HAP-1 (cell line): ENCODE results near the gene PCOLCE2.
A peak's percentile ranks its signal among the peaks of the same experiment; 100 is the strongest.

Source experiments
- DNase-seq, 2 experiments: peaks; one replicate each; pipeline ENCODE4 v3.0.0-alpha.2; 2016 to 2020; ENCODE audit warnings: low spot score in 2 of 2
- H3K27me3 ChIP-seq: fragments of 250-450 bp; sonication (Bioruptor Pico); 2 replicates; pipeline ENCODE4 v1.5.1; 2020; ENCODE audit warnings: low read depth, mild to moderate bottlenecking, moderate library complexity
- H3K36me3 ChIP-seq: fragments of 250-450 bp; sonication (Bioruptor Pico); replicated peaks from 2 replicates; pipeline ENCODE4 v1.5.1; 2020; ENCODE audit warnings: mild to moderate bottlenecking
- H3K4me1 ChIP-seq: fragments of 250-450 bp; sonication (Bioruptor Pico); 2 replicates; pipeline ENCODE4 v1.5.1; 2020; ENCODE audit warnings: mild to moderate bottlenecking
- H3K4me3 ChIP-seq: fragments of 250-450 bp; sonication (Bioruptor Pico); 2 replicates; pipeline ENCODE4 v1.5.1; 2020; ENCODE audit warnings: mild to moderate bottlenecking, moderate library complexity
- H3K9me3 ChIP-seq: fragments of 250-450 bp; sonication (Bioruptor Pico); 2 replicates; pipeline ENCODE4 v1.5.1; 2020; ENCODE audit warnings: mild to moderate bottlenecking, moderate library complexity
- in situ Hi-C: fragments of 300-500 bp; cut with MboI; formaldehyde crosslinking; loops from 3 replicates; pipeline ENCODE4 v1.14.3; 2020; ENCODE audit warnings: low sequenced_read_pairs, inconsistent platforms, mixed read lengths

PCOLCE2 gene

GRCh38 chr3:142801746-142802145 lies 87.1 kb downstream of the PCOLCE2 start:
- in situ Hi-C loops, result no loop called here

GRCh38 chr3:142796823-142797222 lies 92.1 kb downstream of the PCOLCE2 start:
- H3K9me3 ChIP-seq, result no peaks in the 10 kb centered on the region
- H3K27me3 ChIP-seq, result no peaks in the 10 kb centered on the region
- DNase-seq, result no peak
- no peaks in the 10 kb centered on the region for H3K36me3 ChIP-seq
- H3K4me3 ChIP-seq, result no peak overlapping the region
- H3K4me1 ChIP-seq, result peaks cover 4% of the 10 kb centered on the region
- in situ Hi-C loops, result no loop called here

More at GRCh38 chr3:142801746-142802145, 87.1 kb downstream of the PCOLCE2 start:
- Histone ChIP-seq H3K27me3 (no peaks in the 10 kb centered on the region), H3K4me3 (no peak overlapping the region), H3K9me3 (no peaks in the 10 kb centered on the region), H3K36me3 (no peaks in the 10 kb centered on the region), H3K4me1 (peaks cover 5% of the 10 kb centered on the region)
- no peak for DNase-seq

GRCh38 chr3:142795332-142795731 lies 93.6 kb downstream of the PCOLCE2 start:
- Histone ChIP-seq H3K9me3 (no peaks in the 10 kb centered on the region), H3K4me1 (no peaks in the 10 kb centered on the region), H3K36me3 (no peaks in the 10 kb centered on the region), H3K4me3 (no peak overlapping the region), H3K27me3 (no peaks in the 10 kb centered on the region)
- DNase-seq, result no peak
- in situ Hi-C loops, result no loop called here

- in situ Hi-C loops, result no loop called here
- H3K4me1 ChIP-seq, result no peaks in the 10 kb centered on the region
- H3K4me3 ChIP-seq, result no peak overlapping the region
- no peak for DNase-seq
- no peaks in the 10 kb centered on the region for H3K9me3 ChIP-seq
- no peaks in the 10 kb centered on the region for H3K36me3 ChIP-seq
- H3K27me3 ChIP-seq, result no peaks in the 10 kb centered on the region
These were observed 94.4 kb downstream of the PCOLCE2 start for GRCh38 chr3:142794508-142794907.

GRCh38 chr3:142787719-142788118 lies 101.2 kb downstream of the PCOLCE2 start:
- no peaks in the 10 kb centered on the region for H3K36me3 ChIP-seq
- in situ Hi-C loops, result no loop called here

GRCh38 chr3:142785996-142786395 lies 102.9 kb downstream of the PCOLCE2 start:
- Histone ChIP-seq H3K4me1 (no peaks in the 10 kb centered on the region), H3K27me3 (no peaks in the 10 kb centered on the region), H3K9me3 (no peaks in the 10 kb centered on the region), H3K36me3 (no peaks in the 10 kb centered on the region), H3K4me3 (no peak overlapping the region)
- in situ Hi-C loops, result no loop called here
- no peak for DNase-seq

More at GRCh38 chr3:142787719-142788118, 101.2 kb downstream of the PCOLCE2 start:
- no peak for DNase-seq
- no peaks in the 10 kb centered on the region for H3K9me3 ChIP-seq
- H3K4me1 ChIP-seq, result no peaks in the 10 kb centered on the region
- no peaks in the 10 kb centered on the region for H3K27me3 ChIP-seq
- H3K4me3 ChIP-seq, result no peak overlapping the region

- no peak for DNase-seq
- Histone ChIP-seq H3K27me3 (no peaks in the 10 kb centered on the region), H3K4me1 (no peaks in the 10 kb centered on the region), H3K4me3 (no peak overlapping the region), H3K9me3 (no peaks in the 10 kb centered on the region), H3K36me3 (no peaks in the 10 kb centered on the region)
- in situ Hi-C loops, result no loop called here
These were observed 104.7 kb downstream of the PCOLCE2 start for GRCh38 chr3:142784228-142784627.

- Histone ChIP-seq H3K4me1 (no peaks in the 10 kb centered on the region), H3K4me3 (no peak overlapping the region), H3K9me3 (no peaks in the 10 kb centered on the region), H3K27me3 (no peaks in the 10 kb centered on the region), H3K36me3 (no peaks in the 10 kb centered on the region)
- DNase-seq, result no peak
- in situ Hi-C loops, result no loop called here
These were observed 106.3 kb downstream of the PCOLCE2 start for GRCh38 chr3:142782616-142783015.

- H3K4me3 ChIP-seq, result no peak overlapping the region
- no peaks in the 10 kb centered on the region for H3K9me3 ChIP-seq
- H3K4me1 ChIP-seq, result no peaks in the 10 kb centered on the region
- DNase-seq, result no peak
- no peaks in the 10 kb centered on the region for H3K36me3 ChIP-seq
- in situ Hi-C loops, result no loop called here
- no peaks in the 10 kb centered on the region for H3K27me3 ChIP-seq
These were observed 109.3 kb downstream of the PCOLCE2 start for GRCh38 chr3:142779591-142779990.

GRCh38 chr3:142778541-142778940 lies 110.3 kb downstream of the PCOLCE2 start:
- no peak overlapping the region for H3K4me3 ChIP-seq
- in situ Hi-C loops, result no loop called here
- no peaks in the 10 kb centered on the region for H3K4me1 ChIP-seq
- H3K27me3 ChIP-seq, result no peaks in the 10 kb centered on the region
- no peak for DNase-seq
- no peaks in the 10 kb centered on the region for H3K36me3 ChIP-seq
- no peaks in the 10 kb centered on the region for H3K9me3 ChIP-seq

- Histone ChIP-seq H3K4me1 (no peaks in the 10 kb centered on the region), H3K9me3 (no peaks in the 10 kb centered on the region), H3K4me3 (no peak overlapping the region), H3K27me3 (no peaks in the 10 kb centered on the region), H3K36me3 (no peaks in the 10 kb centered on the region)
- DNase-seq, result peak in 1 of 2 experiments; percentile 34
- in situ Hi-C loops, result no loop called here
These were observed 111.0 kb downstream of the PCOLCE2 start for GRCh38 chr3:142777927-142778326.

GRCh38 chr3:142768338-142768737 lies 120.5 kb downstream of the PCOLCE2 start:
- no peak overlapping the region for H3K4me3 ChIP-seq
- H3K36me3 ChIP-seq, result no peaks in the 10 kb centered on the region
- DNase-seq, result no peak
- peaks cover 2% of the 10 kb centered on the region; the same call in 1 of the 2 replicates for H3K4me1 ChIP-seq
- in situ Hi-C loops, result no loop called here
- no peaks in the 10 kb centered on the region for H3K27me3 ChIP-seq
- H3K9me3 ChIP-seq, result no peaks in the 10 kb centered on the region
